Activated CD4-positive, alpha-beta T cell treated with anti-CD3 and anti-CD28 coated beads for 36 hours (primary cell): Measurements from ENCODE around the gene A2ML1. TPM values are rescaled to one million over a fixed set of nuclear protein-coding genes. Genes with fewer than 3 reads are reported as not detected.
"Not testable (repeated sequence)": the region's sequence is repeated elsewhere in the genome, so short reads cannot be mapped to it uniquely, and the experiment has no call there.

ENCODE experiments used
- ATAC-seq: fragments of 200-7000 bp; cut with Tn5 transposase; one replicate; pipeline ENCODE4 v1.10.0; 2021; ENCODE audit warnings: mild to moderate bottlenecking, moderate library complexity
- CTCF ChIA-PET: fragments of 350-600 bp; sonication (Branson Sonifier 250); formaldehyde crosslinking; loops from one replicate; lab custom pipeline; 2021; ENCODE audit warnings: antibody characterized with exemption; lab: Charles Lee
- POLR2A ChIA-PET: fragments of 350-600 bp; sonication (Branson Sonifier 250); formaldehyde crosslinking; loops from one replicate; lab custom pipeline; 2021; ENCODE audit warnings: antibody characterized with exemption, inconsistent platforms; lab: Charles Lee
- DNase-seq: peaks from one replicate; pipeline ENCODE4 v3.0.0-alpha.2; 2020
- H3K27ac Mint-ChIP-seq: one replicate; pipeline ENCODE4 v1.8.0; 2021; ENCODE audit warnings: mixed read lengths
- H3K27me3 Mint-ChIP-seq: one replicate; pipeline ENCODE4 v1.8.0; 2021; ENCODE audit warnings: mixed read lengths
- H3K36me3 Mint-ChIP-seq: one replicate; pipeline ENCODE4 v1.8.0; 2021; ENCODE audit warnings: low read depth, mixed read lengths
- H3K4me1 Mint-ChIP-seq: one replicate; pipeline ENCODE4 v1.8.0; 2021; ENCODE audit warnings: mixed read lengths
- H3K4me3 Mint-ChIP-seq: one replicate; pipeline ENCODE4 v1.8.0; 2021; ENCODE audit warnings: mild to moderate bottlenecking, moderate library complexity, mixed read lengths
- H3K9me3 Mint-ChIP-seq: one replicate; pipeline ENCODE4 v1.8.0; 2021; ENCODE audit warnings: low read depth, mixed read lengths
- intact Hi-C, 2 experiments: fragments of 100-400 bp; cut with DNase I in 1 of 2; cut with micrococcal nuclease in 1 of 2; formaldehyde crosslinking; loops; one replicate each; pipeline versions ENCODE4 v1.14.2 to v1.15.1; 2022 to 2024; cut with DNase I, micrococcal nuclease
- total RNA-seq, 2 experiments: library from RNA; stranded (reverse); gene quantifications; one replicate each; pipeline ENCODE4 v1.2.3, GENCODE V29; 2021

Gene A2ML1
- total RNA-seq, 2 experiments from 2014 or later, result not detected

- CTCF ChIA-PET, result interaction anchor here (0.6 to 1.9 kb wide), 3 partner anchors 32 to 264 kb away, joined by 3 to 8 read pairs (median 3); no protein-coding TSS in a partner anchor
- H3K4me1 Mint-ChIP-seq, DNase-seq, H3K9me3 Mint-ChIP-seq, H3K36me3 Mint-ChIP-seq, H3K4me3 Mint-ChIP-seq, POLR2A ChIA-PET, intact Hi-C loops, H3K27ac Mint-ChIP-seq, ATAC-seq, H3K27me3 Mint-ChIP-seq: not testable (repeated sequence)
Measured at GRCh38 chr12:8919643-8920042, 97.2 kb downstream of the A2ML1 start.

- DNase-seq (peak; percentile 6), ATAC-seq (no peak)
- Mint-ChIP-seq H3K4me1 (no peaks in the 10 kb centered on the region), H3K4me3 (no peak overlapping the region), H3K9me3 (no peaks in the 10 kb centered on the region), H3K27me3 (no peaks in the 10 kb centered on the region), H3K27ac (no peak overlapping the region), H3K36me3 (peaks cover 4% of the 10 kb centered on the region)
- intact Hi-C loops, result no loop called here
- ChIA-PET CTCF (interaction anchor here (1.2 to 1.4 kb wide), 2 partner anchors 127 to 265 kb away, joined by 3 read pairs; no protein-coding TSS in a partner anchor), POLR2A (no interaction called here)
Measured at GRCh38 chr12:8922544-8922943, 100.1 kb downstream of the A2ML1 start.

Other genes starting within 250 kb of the A2ML1 start
- gene AICDA, start 209.8 kb upstream of the A2ML1 start, total RNA-seq, result not detected
- gene MFAP5, start 159.8 kb upstream of the A2ML1 start, total RNA-seq, result not detected
- 1 to 10 TPM; 5.2 to 5.3 TPM for gene RIMKLB, start 124.6 kb upstream of the A2ML1 start, total RNA-seq
- 10 to 100 TPM; 17.1 to 21.9 TPM for gene PHC1, start 91.9 kb downstream of the A2ML1 start, total RNA-seq
- 100 to 1,000 TPM; 146 to 179 TPM for gene M6PR, start 127.0 kb downstream of the A2ML1 start, total RNA-seq
- gene KLRG1, start 166.9 kb downstream of the A2ML1 start, total RNA-seq, result 1 to 10 TPM; 2.3 to 2.7 TPM